Panc1 (cell line): ENCODE data around the gene NTN3. TPM values are rescaled to one million over a fixed set of nuclear protein-coding genes. Genes with fewer than 3 reads are reported as not detected.

Experiments used
- ATAC-seq: fragments of 200-7000 bp; cut with Tn5 transposase; 2 replicates; pipeline ENCODE4 v1.9.1; 2020; ENCODE audit warnings: mild to moderate bottlenecking, moderate library complexity
- BruUV-seq: library from RNA; stranded (reverse); fragments of 400-500 nt; replicated peaks from 2 replicates; lab custom pipeline; 2021; lab: Mats Ljungman, UMichigan
- CTCF ChIA-PET: fragments of 300-600 bp; sonication (Branson Sonifier 250); formaldehyde crosslinking; loops from one replicate; lab custom pipeline; 2022; ENCODE audit warnings: antibody characterized with exemption; lab: Charles Lee
- POLR2A ChIA-PET: fragments of 300-600 bp; sonication (Branson Sonifier 250); formaldehyde crosslinking; loops from one replicate; lab custom pipeline; 2022; ENCODE audit warnings: antibody characterized with exemption; lab: Charles Lee
- DNase-seq: peaks from one replicate; pipeline ENCODE4 v3.0.0-alpha.2; 2010; ENCODE audit warnings: low read depth, low spot score
- H3K27ac ChIP-seq: 2 replicates; pipeline ENCODE4 v1.5.1; 2011; ENCODE audit warnings: mild to moderate bottlenecking, low read length, inconsistent platforms
- H3K27me3 ChIP-seq: fragments of 200-500 bp; sonication (Bioruptor generic); 2 replicates; pipeline ENCODE4 v1.6.0; 2014; ENCODE audit warnings: low read length, inconsistent platforms; ENCODE audit not compliant: control insufficient read depth, insufficient read depth
- H3K36me3 ChIP-seq: fragments of 200-500 bp; sonication (Bioruptor generic); 2 replicates; pipeline ENCODE4 v1.5.1; 2014; ENCODE audit warnings: inconsistent platforms, mild to moderate bottlenecking, low read length, moderate library complexity; ENCODE audit not compliant: control insufficient read depth, insufficient read depth
- H3K4me1 ChIP-seq: 2 replicates; pipeline ENCODE4 v1.5.1; 2011; ENCODE audit warnings: inconsistent platforms, mild to moderate bottlenecking, low read length, moderate library complexity; ENCODE audit not compliant: control insufficient read depth, insufficient read depth
- H3K4me3 ChIP-seq, 2 experiments: 2 replicates each; pipeline ENCODE4 v1.5.1; 2011 to 2012; ENCODE audit warnings: low read depth in 2 of 2, low read length in 2 of 2, mild to moderate bottlenecking in 2 of 2, inconsistent platforms in 1 of 2, moderate library complexity in 1 of 2
- H3K9me3 ChIP-seq: fragments of 200-500 bp; sonication (Bioruptor generic); 2 replicates; pipeline ENCODE4 v1.5.1; 2014; ENCODE audit warnings: low read depth, mild to moderate bottlenecking, inconsistent platforms, low read length, moderate library complexity; ENCODE audit not compliant: control insufficient read depth, insufficient read depth
- POLR2AphosphoS5 ChIP-seq: IDR thresholded peaks from 2 replicates; pipeline ENCODE4 v1.6.1; 2012; ENCODE audit warnings: mild to moderate bottlenecking, low read depth, low read length, moderate library complexity
- SIN3A ChIP-seq: IDR thresholded peaks from 2 replicates; pipeline ENCODE4 v1.6.1; 2012; ENCODE audit warnings: low read depth, mild to moderate bottlenecking, low read length, moderate library complexity, borderline replicate concordance; ENCODE audit not compliant: insufficient read depth
- TCF7L2 ChIP-seq: IDR thresholded peaks from 2 replicates; pipeline ENCODE4 v1.6.1; 2011; ENCODE audit warnings: mild to moderate bottlenecking, low read depth, low read length, inconsistent platforms
- in situ Hi-C: cut with HindIII; loops from 2 replicates; pipeline ENCODE4 v1.10.0; 2016; ENCODE audit warnings: low sequenced_read_pairs, low pct_unique_long_range_greater_than_20kb
- intact Hi-C: fragments of 100-400 bp; cut with micrococcal nuclease; formaldehyde crosslinking; loops from one replicate; pipeline ENCODE4 v1.10.0; 2022; ENCODE audit not compliant: unreplicated experiment
- total RNA-seq: library from RNA; stranded (reverse); gene quantifications from one replicate; pipeline ENCODE4 v1.2.1, GENCODE V29; 2021; ENCODE audit not compliant: unreplicated experiment
- TF ChIP-seq, protein P1 (sequence below): fragments of 450-650 bp; IDR thresholded peaks from 2 replicates; pipeline ENCODE4 v1.5.1; 2017; ENCODE audit warnings: mild to moderate bottlenecking
- TF ChIP-seq, protein P2 (sequence below), 2 experiments: IDR thresholded peaks; 2 replicates each; pipeline ENCODE4 v1.6.1; 2011 to 2012; ENCODE audit warnings: low read depth in 2 of 2, control low read depth in 1 of 2, low read length in 1 of 2, mild to moderate bottlenecking in 1 of 2, moderate library complexity in 1 of 2; ENCODE audit not compliant: insufficient read depth in 1 of 2

NTN3 gene
- total RNA-seq, 1 experiment from 2014 or later, result 3.2 TPM

GRCh38 chr16:2443555-2443954 is 27.5 kb upstream of the NTN3 start:
- in situ Hi-C loops, result no loop called here
- DNase-seq (no peak), ATAC-seq (no peak)
- Histone ChIP-seq H3K36me3 (peaks cover 19% of the 10 kb centered on the region), H3K9me3 (no peaks in the 10 kb centered on the region), H3K27me3 (no peaks in the 10 kb centered on the region), H3K4me3 (no peak overlapping the region), H3K27ac (no peak overlapping the region), H3K4me1 (no peaks in the 10 kb centered on the region)
- no TSS peak for BruUV-seq
- intact Hi-C loops, result no loop called here
- CTCF ChIA-PET, result no interaction called here
- TF ChIP-seq, protein P1, sequence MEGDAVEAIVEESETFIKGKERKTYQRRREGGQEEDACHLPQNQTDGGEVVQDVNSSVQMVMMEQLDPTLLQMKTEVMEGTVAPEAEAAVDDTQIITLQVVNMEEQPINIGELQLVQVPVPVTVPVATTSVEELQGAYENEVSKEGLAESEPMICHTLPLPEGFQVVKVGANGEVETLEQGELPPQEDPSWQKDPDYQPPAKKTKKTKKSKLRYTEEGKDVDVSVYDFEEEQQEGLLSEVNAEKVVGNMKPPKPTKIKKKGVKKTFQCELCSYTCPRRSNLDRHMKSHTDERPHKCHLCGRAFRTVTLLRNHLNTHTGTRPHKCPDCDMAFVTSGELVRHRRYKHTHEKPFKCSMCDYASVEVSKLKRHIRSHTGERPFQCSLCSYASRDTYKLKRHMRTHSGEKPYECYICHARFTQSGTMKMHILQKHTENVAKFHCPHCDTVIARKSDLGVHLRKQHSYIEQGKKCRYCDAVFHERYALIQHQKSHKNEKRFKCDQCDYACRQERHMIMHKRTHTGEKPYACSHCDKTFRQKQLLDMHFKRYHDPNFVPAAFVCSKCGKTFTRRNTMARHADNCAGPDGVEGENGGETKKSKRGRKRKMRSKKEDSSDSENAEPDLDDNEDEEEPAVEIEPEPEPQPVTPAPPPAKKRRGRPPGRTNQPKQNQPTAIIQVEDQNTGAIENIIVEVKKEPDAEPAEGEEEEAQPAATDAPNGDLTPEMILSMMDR, result no peak
- TF ChIP-seq, protein P2, sequence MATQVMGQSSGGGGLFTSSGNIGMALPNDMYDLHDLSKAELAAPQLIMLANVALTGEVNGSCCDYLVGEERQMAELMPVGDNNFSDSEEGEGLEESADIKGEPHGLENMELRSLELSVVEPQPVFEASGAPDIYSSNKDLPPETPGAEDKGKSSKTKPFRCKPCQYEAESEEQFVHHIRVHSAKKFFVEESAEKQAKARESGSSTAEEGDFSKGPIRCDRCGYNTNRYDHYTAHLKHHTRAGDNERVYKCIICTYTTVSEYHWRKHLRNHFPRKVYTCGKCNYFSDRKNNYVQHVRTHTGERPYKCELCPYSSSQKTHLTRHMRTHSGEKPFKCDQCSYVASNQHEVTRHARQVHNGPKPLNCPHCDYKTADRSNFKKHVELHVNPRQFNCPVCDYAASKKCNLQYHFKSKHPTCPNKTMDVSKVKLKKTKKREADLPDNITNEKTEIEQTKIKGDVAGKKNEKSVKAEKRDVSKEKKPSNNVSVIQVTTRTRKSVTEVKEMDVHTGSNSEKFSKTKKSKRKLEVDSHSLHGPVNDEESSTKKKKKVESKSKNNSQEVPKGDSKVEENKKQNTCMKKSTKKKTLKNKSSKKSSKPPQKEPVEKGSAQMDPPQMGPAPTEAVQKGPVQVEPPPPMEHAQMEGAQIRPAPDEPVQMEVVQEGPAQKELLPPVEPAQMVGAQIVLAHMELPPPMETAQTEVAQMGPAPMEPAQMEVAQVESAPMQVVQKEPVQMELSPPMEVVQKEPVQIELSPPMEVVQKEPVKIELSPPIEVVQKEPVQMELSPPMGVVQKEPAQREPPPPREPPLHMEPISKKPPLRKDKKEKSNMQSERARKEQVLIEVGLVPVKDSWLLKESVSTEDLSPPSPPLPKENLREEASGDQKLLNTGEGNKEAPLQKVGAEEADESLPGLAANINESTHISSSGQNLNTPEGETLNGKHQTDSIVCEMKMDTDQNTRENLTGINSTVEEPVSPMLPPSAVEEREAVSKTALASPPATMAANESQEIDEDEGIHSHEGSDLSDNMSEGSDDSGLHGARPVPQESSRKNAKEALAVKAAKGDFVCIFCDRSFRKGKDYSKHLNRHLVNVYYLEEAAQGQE (IDR thresholded peaks at IDR 0.05; ENCODE audit: insufficient read depth in 1 of 2, low read depth in 2 of 2, low read length in 1 of 2), result no peak
- TF ChIP-seq POLR2AphosphoS5, result no peak
- no peak for TF ChIP-seq SIN3A
- TF ChIP-seq TCF7L2, result no peak
- POLR2A ChIA-PET, result interaction anchor here (0.5 kb wide), 1 partner anchor 218 kb away, joined by 3 read pairs; no protein-coding TSS in a partner anchor

DNA sequence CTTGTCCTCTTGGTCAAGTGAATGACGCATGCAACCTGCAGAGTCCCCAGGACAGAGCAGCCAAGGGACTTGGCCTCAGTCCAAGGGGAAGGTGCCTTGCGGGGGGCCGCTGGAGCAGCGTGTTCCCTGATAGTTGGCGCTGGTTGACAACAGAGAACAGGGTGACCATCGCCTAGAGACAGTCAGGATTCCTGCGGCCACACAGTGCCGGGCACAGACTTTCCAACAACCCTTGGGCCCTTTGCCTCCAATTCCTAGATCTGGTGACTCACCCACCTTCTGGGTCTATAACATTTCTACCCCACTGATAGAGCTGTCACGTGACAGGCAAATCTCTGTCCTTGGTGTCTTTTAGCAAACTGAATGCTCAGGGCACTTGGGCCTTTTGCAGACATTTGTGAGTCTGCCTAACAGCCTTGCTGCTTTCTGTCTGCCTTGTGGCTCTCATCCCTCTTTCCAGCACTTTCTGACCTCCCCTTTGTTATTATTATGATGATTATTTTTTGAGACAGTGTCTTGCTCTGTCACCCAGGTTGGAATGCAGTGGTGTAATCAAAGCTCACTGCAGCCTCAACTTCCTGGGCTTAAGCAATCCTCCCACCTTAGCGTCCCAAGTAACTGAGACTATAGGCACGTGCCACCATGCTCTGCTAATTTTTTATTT is 23.0 kb upstream of the NTN3 start:
- H3K4me1 ChIP-seq, result no peaks in the 10 kb centered on the region
- POLR2A ChIA-PET, result interaction anchor here (0.8 kb wide), 1 partner anchor 12 kb away, joined by 3 read pairs; no protein-coding TSS in a partner anchor
- no peaks in the 10 kb centered on the region for H3K27me3 ChIP-seq
- no peak for DNase-seq
- in situ Hi-C loops (no loop called here), intact Hi-C loops (no loop called here)
- TF ChIP-seq, protein P1, result no peak
- TF ChIP-seq, protein P2 (IDR thresholded peaks at IDR 0.05; ENCODE audit: insufficient read depth in 1 of 2, low read depth in 2 of 2, low read length in 1 of 2), result no peak
- no peak for TF ChIP-seq TCF7L2
- no peak for TF ChIP-seq POLR2AphosphoS5
- TF ChIP-seq SIN3A, result no peak
- H3K36me3 ChIP-seq, result peaks cover 15% of the 10 kb centered on the region
- no peak for ATAC-seq
- BruUV-seq, result no TSS peak
- H3K27ac ChIP-seq, result no peak overlapping the region
- CTCF ChIA-PET, result no interaction called here
- no peak overlapping the region for H3K4me3 ChIP-seq
- no peaks in the 10 kb centered on the region for H3K9me3 ChIP-seq
